ENCODE results near the gene HRH1. TPM values are rescaled to one million over a fixed set of nuclear protein-coding genes. Genes with fewer than 3 reads are reported as not detected.

HRH1 gene
- total RNA-seq, 1 experiment from 2014 or later: 7.0 TPM

- no TSS peak for BruUV-seq (replicated peaks)
- ChIA-PET RAD21 (ENCODE audit: low non-redundant PET in 1 of 2, low total read pairs in 2 of 2, uncharacterized antibody in 2 of 2, unreplicated experiment in 2 of 2) (interaction anchor here in 1 of 2 experiments (1.6 to 1.7 kb wide), 2 partner anchors 51 to 59 kb away, joined by 5 read pairs; no protein-coding TSS in a partner anchor), CTCF (interaction anchor here (0.7 to 2.9 kb wide), 10 partner anchors 11 to 180 kb away, joined by 3 to 9 read pairs (median 4); no protein-coding TSS in a partner anchor), POLR2A (interaction anchor here (1.3 kb wide), 1 partner anchor 59 kb away, joined by 3 read pairs; no protein-coding TSS in a partner anchor)
- Histone ChIP-seq H3K27ac (ENCODE audit: low read depth, low read length) (no peak overlapping the region; the same call in 1 of the 2 replicates), H3K9me2 (ENCODE audit: insufficient read depth) (no peaks in the 10 kb centered on the region), H3K4me2 (ENCODE audit: low read length) (peak overlapping the region; percentile 98), H3K9ac (ENCODE audit: low read length) (peak overlapping the region; percentile 44), H2AFZ (ENCODE audit: low read depth, low read length, poor library complexity, severe bottlenecking) (peak overlapping the region; percentile 50), H3K4me1 (ENCODE audit: control insufficient read depth in 1 of 2, insufficient read depth in 2 of 2, low read length in 2 of 2) (peaks cover 10 to 37% of the 10 kb centered on the region in 2 experiments; a peak in 3 of 4 replicates), H4K20me1 (ENCODE audit: insufficient read depth) (no peaks in the 10 kb centered on the region), H3K27me3 (ENCODE audit: insufficient read depth, low read length) (no peaks in the 10 kb centered on the region), H3K4me3 (replicated peaks in 1 of 2; ENCODE audit: low read depth in 1 of 2, low read length in 2 of 2) (peak overlapping the region; percentile 48 to 77), H3K36me3 (ENCODE audit: control insufficient read depth in 1 of 2, insufficient read depth in 2 of 2, low read length in 2 of 2) (no peaks in the 10 kb centered on the region), H3K9me3 (ENCODE audit: control insufficient read depth in 1 of 2, insufficient read depth in 1 of 2, low read depth in 1 of 2, low read length in 2 of 2) (no peaks in the 10 kb centered on the region), H3K79me2 (ENCODE audit: insufficient read depth, low read length) (no peaks in the 10 kb centered on the region)
- peak; percentile 90 for ATAC-seq
- intact Hi-C loops (cut with micrococcal nuclease): loop anchor here (1.0 to 10.0 kb wide), 5 partner anchors 30 to 499 kb away; no protein-coding TSS in a partner anchor
- TF ChIP-seq SIN3A (IDR thresholded peaks at IDR 0.05; ENCODE audit: low read depth) (no peak), ZFX (IDR thresholded peaks at IDR 0.05) (no peak), MAX (IDR thresholded peaks at IDR 0.05) (0 out of 2 replicates have a peak, but pooled peaks have one; percentile 9), POLR2AphosphoS5 (IDR thresholded peaks at IDR 0.05; ENCODE audit: low read depth, low read length) (no peak), FOSL1 (IDR thresholded peaks at IDR 0.05; ENCODE audit: low read depth) (no peak), RAD21 (IDR thresholded peaks at IDR 0.05; ENCODE audit: low read depth) (peak; percentile 87), TCF7L2 (IDR thresholded peaks at IDR 0.05; ENCODE audit: borderline replicate concordance, extremely low read depth, insufficient read depth, insufficient read length) (peak; percentile 35), EZH2phosphoT487 (IDR thresholded peaks at IDR 0.05; ENCODE audit: borderline replicate concordance) (no peak), YY1 (IDR thresholded peaks at IDR 0.05; ENCODE audit: extremely low read depth, insufficient replicate concordance, low read depth, low read length) (peak; percentile 67), CBX3 (IDR thresholded peaks at IDR 0.05; ENCODE audit: low read depth) (0 out of 2 replicates have a peak, but pooled peaks have one; percentile 36), SRF (IDR thresholded peaks at IDR 0.05; ENCODE audit: low read depth) (no peak), EZH2 (IDR thresholded peaks at IDR 0.05) (no peak), CTCF (IDR thresholded peaks at IDR 0.05 in 2 of 3, conservative IDR thresholded peaks at IDR 0.05 in 1 of 3; ENCODE audit: borderline replicate concordance in 1 of 3, insufficient read depth in 1 of 3, low read depth in 2 of 3, low read length in 2 of 3) (peak; percentile 81 to 89 (median 85)), ZBTB33 (IDR thresholded peaks at IDR 0.05; ENCODE audit: extremely low read depth, insufficient replicate concordance, low read length) (no peak)
- DNase-seq (ENCODE audit: low read depth, low spot score): peak; percentile 47
These were observed 1.2 kb downstream of the HRH1 start for GRCh38 chr3:11155341-11156025.

Measured in HCT116 (cell line).